IMR-90 (cell line): ENCODE results near the gene KRT7. TPM values are rescaled to one million over a fixed set of nuclear protein-coding genes. Genes with fewer than 3 reads are reported as not detected.
A peak's percentile ranks its signal among the peaks of the same experiment; 100 is the strongest.

Experiments used
- ATAC-seq: fragments of 200-7000 bp; cut with Tn5 transposase; 2 replicates; pipeline ENCODE4 v1.9.1; 2020; ENCODE audit warnings: low read depth, mild to moderate bottlenecking, moderate library complexity
- BruUV-seq: library from RNA; stranded (reverse); fragments of 400-500 nt; replicated peaks from 2 replicates; lab custom pipeline; 2021; lab: Mats Ljungman, UMichigan
- CTCF ChIA-PET: fragments of 300-600 bp; formaldehyde crosslinking; extraction: SDS; loops from one replicate; lab custom pipeline; 2021; ENCODE audit warnings: antibody characterized with exemption; lab: Yijun Ruan, JAX
- POLR2A ChIA-PET: fragments of 300-600 bp; sonication (Branson Sonifier 250); formaldehyde crosslinking; loops from one replicate; lab custom pipeline; 2022; ENCODE audit warnings: antibody characterized with exemption; ENCODE audit not compliant: unreplicated experiment; lab: Charles Lee
- DNase-seq: peaks from one replicate; pipeline ENCODE4 v3.0.0; 2013
- H2AFZ ChIP-seq: replicated peaks from 2 replicates; pipeline ENCODE3; 2013; ENCODE audit warnings: low read length, mild to moderate bottlenecking; ENCODE audit not compliant: poor library complexity
- H2AK5ac ChIP-seq: 2 replicates; pipeline ENCODE4 v1.6.1; 2013; ENCODE audit warnings: low read depth, low read length, inconsistent platforms
- H2AK9ac ChIP-seq: replicated peaks from 2 replicates; pipeline ENCODE3; 2013; ENCODE audit warnings: mild to moderate bottlenecking, low read depth, low read length, moderate library complexity; ENCODE audit not compliant: poor library complexity
- H2BK120ac ChIP-seq: 2 replicates; pipeline ENCODE4 v1.6.1; 2013; ENCODE audit warnings: low read depth, low read length, inconsistent platforms
- H2BK15ac ChIP-seq: 3 replicates; pipeline ENCODE4 v1.6.1; 2013; ENCODE audit warnings: low read depth, low read length, inconsistent platforms
- H2BK20ac ChIP-seq: 2 replicates; pipeline ENCODE4 v1.6.1; 2013; ENCODE audit warnings: low read depth, mild to moderate bottlenecking, inconsistent platforms, low read length, moderate library complexity
- H2BK5ac ChIP-seq: 2 replicates; pipeline ENCODE4 v1.6.1; 2013; ENCODE audit warnings: mild to moderate bottlenecking, low read depth, low read length, inconsistent platforms; ENCODE audit not compliant: poor library complexity, severe bottlenecking
- H3K14ac ChIP-seq: replicated peaks from 2 replicates; pipeline ENCODE4 v1.6.1; 2013; ENCODE audit warnings: low read depth, low read length, inconsistent platforms
- H3K18ac ChIP-seq: 2 replicates; pipeline ENCODE4 v1.6.1; 2013; ENCODE audit warnings: low read depth, low read length, control low read depth
- H3K23ac ChIP-seq: 2 replicates; pipeline ENCODE4 v1.6.1; 2013; ENCODE audit warnings: low read depth, low read length, inconsistent platforms
- H3K27ac ChIP-seq: 2 replicates; pipeline ENCODE4 v1.5.1; 2013; ENCODE audit warnings: mild to moderate bottlenecking, control low read depth, low read length; ENCODE audit not compliant: insufficient read depth
- H3K27me3 ChIP-seq: 2 replicates; pipeline ENCODE4 v1.6.1; 2013; ENCODE audit warnings: low read length; ENCODE audit not compliant: control insufficient read depth, insufficient read depth
- H3K36me3 ChIP-seq: 2 replicates; pipeline ENCODE4 v1.6.1; 2013; ENCODE audit warnings: low read length, mixed read lengths; ENCODE audit not compliant: control insufficient read depth, insufficient read depth
- H3K4ac ChIP-seq: 2 replicates; pipeline ENCODE4 v1.6.1; 2013; ENCODE audit warnings: low read depth, low read length, inconsistent platforms
- H3K4me1 ChIP-seq: 2 replicates; pipeline ENCODE4 v1.6.1; 2013; ENCODE audit warnings: low read length, mixed read lengths; ENCODE audit not compliant: control insufficient read depth, insufficient read depth
- H3K4me2 ChIP-seq: 2 replicates; pipeline ENCODE4 v1.6.1; 2013; ENCODE audit warnings: low read depth, mild to moderate bottlenecking, control low read depth, low read length, moderate library complexity
- H3K4me3 ChIP-seq: 2 replicates; pipeline ENCODE4 v1.5.1; 2013; ENCODE audit warnings: low read depth, mild to moderate bottlenecking, control low read depth, low read length, moderate library complexity; ENCODE audit not compliant: insufficient read depth
- H3K56ac ChIP-seq: 2 replicates; pipeline ENCODE4 v1.6.1; 2013; ENCODE audit warnings: low read length, inconsistent platforms; ENCODE audit not compliant: insufficient read depth; ENCODE audit errors: extremely low read depth
- H3K79me1 ChIP-seq, 2 experiments: 2 replicates each; pipeline ENCODE4 v1.6.1; 2013; ENCODE audit warnings: low read length in 2 of 2, inconsistent platforms in 1 of 2, low read depth in 1 of 2
- H3K9ac ChIP-seq: 2 replicates; pipeline ENCODE4 v1.6.1; 2013; ENCODE audit warnings: low read depth, low read length, control low read depth
- H3K9me1 ChIP-seq: 2 replicates; pipeline ENCODE4 v1.6.1; 2013; ENCODE audit warnings: low read length, inconsistent platforms; ENCODE audit not compliant: insufficient read depth
- H3K9me3 ChIP-seq: 2 replicates; pipeline ENCODE4 v1.6.1; 2013; ENCODE audit warnings: low read length; ENCODE audit not compliant: control insufficient read depth, insufficient read depth
- H4K20me1 ChIP-seq: 2 replicates; pipeline ENCODE4 v1.6.1; 2013; ENCODE audit warnings: low read length, inconsistent platforms; ENCODE audit not compliant: insufficient read depth
- H4K5ac ChIP-seq: 2 replicates; pipeline ENCODE4 v1.6.1; 2013; ENCODE audit warnings: mild to moderate bottlenecking, low read depth, low read length, control low read depth
- H4K8ac ChIP-seq, 2 experiments: 2 replicates each; pipeline ENCODE4 v1.6.1; 2013; ENCODE audit warnings: low read depth in 2 of 2, low read length in 2 of 2, control low read depth in 1 of 2, inconsistent platforms in 1 of 2
- H4K91ac ChIP-seq: 2 replicates; pipeline ENCODE4 v1.6.1; 2013; ENCODE audit warnings: low read depth, low read length, inconsistent platforms; ENCODE audit not compliant: insufficient read depth
- CTCF ChIP-seq: conservative IDR thresholded peaks from 2 replicates; pipeline ENCODE4 v1.5.1; 2012; ENCODE audit warnings: mild to moderate bottlenecking, low read depth, low read length, improper control_type of control experiment
- MAFK ChIP-seq: IDR thresholded peaks from 2 replicates; pipeline ENCODE4 v1.6.1; 2012; ENCODE audit warnings: low read depth, low read length, improper control_type of control experiment
- MXI1 ChIP-seq: IDR thresholded peaks from 2 replicates; pipeline ENCODE4 v1.6.1; 2012; ENCODE audit warnings: low read depth, mild to moderate bottlenecking, low read length, moderate library complexity, borderline replicate concordance
- POLR2A ChIP-seq: IDR thresholded peaks from 2 replicates; pipeline ENCODE4 v1.6.1; 2012; ENCODE audit warnings: mild to moderate bottlenecking, low read depth, low read length
- SMC3 ChIP-seq: fragments of 150-350 bp; IDR thresholded peaks from 2 replicates; pipeline ENCODE4 v1.6.1; 2016; ENCODE audit warnings: low read depth, mild to moderate bottlenecking, antibody characterized with exemption, low read length, moderate library complexity
- WGBS, 2 experiments: methylation state at CpG; one replicate each; pipeline versions ENCODE4 v1.1.5 to v1.1.7; 2013; ENCODE audit warnings: missing lambda C conversion rate in 2 of 2; ENCODE audit not compliant: insufficient read length in 1 of 2; ENCODE audit errors: extremely low coverage in 2 of 2; 5-methylcytosine and 5-hydroxymethylcytosine counted together
- dilution Hi-C: fragments of 300-500 bp; cut with HindIII; formaldehyde crosslinking; loops from one replicate; pipeline ENCODE4 v1.14.3; 2018; ENCODE audit warnings: low sequenced_read_pairs; ENCODE audit not compliant: unreplicated experiment
- in situ Hi-C: fragments of 300-500 bp; cut with MboI; formaldehyde crosslinking; loops from 3 replicates; pipeline ENCODE4 v1.14.3; 2019; ENCODE audit warnings: low sequenced_read_pairs, inconsistent platforms, mixed read lengths
- intact Hi-C: fragments of 100-400 bp; cut with micrococcal nuclease; formaldehyde crosslinking; loops from 2 replicates; pipeline ENCODE4 v1.10.0; 2022
- polyA plus RNA-seq, 3 experiments: library from polyadenylated mRNA; depleted of rRNA; stranded (reverse); fragments of >200 nt; gene quantifications; 2 replicates each; pipeline ENCODE4 v1.2.3, GENCODE V29; 2012; ENCODE audit warnings: low replicate concordance in 1 of 3
- total RNA-seq: library from RNA; depleted of rRNA; stranded (reverse); fragments of >200 nt; gene quantifications from 2 replicates; pipeline ENCODE4 v1.2.3, GENCODE V29; 2012

KRT7 gene
- total and polyA plus RNA-seq, 2 of the 4 experiments (the other 2 are of a cell fraction), result 0.54 to 1.7 TPM

- CTCF ChIA-PET, result interaction anchor here (0.6 to 1.2 kb wide), 2 partner anchors 61 to 72 kb away, joined by 3 read pairs; no protein-coding TSS in a partner anchor
- H3K18ac ChIP-seq, result no peak overlapping the region
- in situ Hi-C loops (loop anchor here (5.0 kb wide), 1 partner anchor 41 kb away; no protein-coding TSS in a partner anchor), intact Hi-C loops (no loop called here), dilution Hi-C loops (no loop called here)
- H3K9me3 ChIP-seq, result no peaks in the 10 kb centered on the region
- peak overlapping the region; percentile 86 for H2AK5ac ChIP-seq
- POLR2A ChIA-PET, result no interaction called here
- no peak overlapping the region; the same call in 1 of the 2 replicates for H3K14ac ChIP-seq
- H3K9ac ChIP-seq, result no peak overlapping the region
- TF ChIP-seq MAFK (no peak), POLR2A (no peak), CTCF (no peak), SMC3 (no peak), MXI1 (peak; percentile 35; the same call in 1 of the 2 replicates)
- peak overlapping the region; percentile 57 for H2BK120ac ChIP-seq
- H4K20me1 ChIP-seq, result no peaks in the 10 kb centered on the region
- peaks cover 0 to 3% of the 10 kb centered on the region in 2 experiments; a peak in 1 of 4 replicates for H3K79me1 ChIP-seq
- H4K8ac ChIP-seq, result peak overlapping the region in 1 of 2 experiments; percentile 30; a peak in 1 of 4 replicates
- H3K36me3 ChIP-seq, result no peaks in the 10 kb centered on the region
- no peak overlapping the region for H3K27ac ChIP-seq
- H2BK5ac ChIP-seq, result no peak overlapping the region
- H2BK15ac ChIP-seq, result peak overlapping the region; percentile 58; the same call in 2 of the 3 replicates
- DNase-seq (peak; percentile 28), ATAC-seq (no peak; the same call in 1 of the 2 replicates)
- no peak overlapping the region for H3K4me2 ChIP-seq
- H3K4me1 ChIP-seq, result peaks cover 27% of the 10 kb centered on the region
- no peak overlapping the region for H3K4me3 ChIP-seq
- H2AK9ac ChIP-seq, result peak overlapping the region; percentile 23
- 0 out of 2 replicates have a peak overlapping the region, but pooled peaks have one; percentile 34 for H2BK20ac ChIP-seq
- H3K56ac ChIP-seq, result no peak overlapping the region
- no peak overlapping the region for H4K5ac ChIP-seq
- H4K91ac ChIP-seq, result peak overlapping the region; percentile 3
- peaks cover 22% of the 10 kb centered on the region for H3K9me1 ChIP-seq
- no peaks in the 10 kb centered on the region for H3K27me3 ChIP-seq
- 44% methylated on average over 6 of the region's 10 CpGs; no CpG with 5 or more reads in 1 of the 2 experiments for WGBS, 2 experiments
- no TSS peak for BruUV-seq
- H3K4ac ChIP-seq, result peak overlapping the region; percentile 42; the same call in 1 of the 2 replicates
- H2AFZ ChIP-seq, result peak overlapping the region; percentile 63
- H3K23ac ChIP-seq, result no peak overlapping the region
Observed at GRCh38 chr12:52207895-52208294, 25.1 kb upstream of the KRT7 start.
